PFSK-1 (cell line): ENCODE measurements around the gene PRKAG2.

Source experiments
- FOXP2 ChIP-seq: optimal IDR thresholded peaks from 2 replicates; pipeline ENCODE3; 2011; ENCODE audit warnings: borderline replicate concordance, control low read depth, inconsistent platforms; ENCODE audit not compliant: insufficient read depth; ENCODE audit errors: extremely low read length, extremely low read depth
- POLR2AphosphoS5 ChIP-seq: IDR thresholded peaks from 2 replicates; pipeline ENCODE4 v1.6.1; 2012; ENCODE audit warnings: low read depth, mild to moderate bottlenecking, control low read depth, low read length, moderate library complexity
- SIN3A ChIP-seq: IDR thresholded peaks from 2 replicates; pipeline ENCODE4 v1.6.1; 2012; ENCODE audit warnings: mild to moderate bottlenecking, low read length, moderate library complexity, borderline replicate concordance; ENCODE audit not compliant: insufficient read depth
- TAF1 ChIP-seq: IDR thresholded peaks from 2 replicates; pipeline ENCODE4 v1.6.1; 2012; ENCODE audit warnings: low read length, control low read depth, borderline replicate concordance; ENCODE audit not compliant: insufficient read depth
- TF ChIP-seq, protein P1 (sequence below), 2 experiments: IDR thresholded peaks; 2 replicates each; pipeline versions ENCODE4 v1.6.1 to v1.8.0; 2011 to 2012; ENCODE audit warnings: low read depth in 2 of 2, low read length in 2 of 2, control low read depth in 1 of 2, inconsistent platforms in 1 of 2, mild to moderate bottlenecking in 1 of 2, moderate library complexity in 1 of 2; ENCODE audit not compliant: insufficient read depth in 1 of 2

DNA sequence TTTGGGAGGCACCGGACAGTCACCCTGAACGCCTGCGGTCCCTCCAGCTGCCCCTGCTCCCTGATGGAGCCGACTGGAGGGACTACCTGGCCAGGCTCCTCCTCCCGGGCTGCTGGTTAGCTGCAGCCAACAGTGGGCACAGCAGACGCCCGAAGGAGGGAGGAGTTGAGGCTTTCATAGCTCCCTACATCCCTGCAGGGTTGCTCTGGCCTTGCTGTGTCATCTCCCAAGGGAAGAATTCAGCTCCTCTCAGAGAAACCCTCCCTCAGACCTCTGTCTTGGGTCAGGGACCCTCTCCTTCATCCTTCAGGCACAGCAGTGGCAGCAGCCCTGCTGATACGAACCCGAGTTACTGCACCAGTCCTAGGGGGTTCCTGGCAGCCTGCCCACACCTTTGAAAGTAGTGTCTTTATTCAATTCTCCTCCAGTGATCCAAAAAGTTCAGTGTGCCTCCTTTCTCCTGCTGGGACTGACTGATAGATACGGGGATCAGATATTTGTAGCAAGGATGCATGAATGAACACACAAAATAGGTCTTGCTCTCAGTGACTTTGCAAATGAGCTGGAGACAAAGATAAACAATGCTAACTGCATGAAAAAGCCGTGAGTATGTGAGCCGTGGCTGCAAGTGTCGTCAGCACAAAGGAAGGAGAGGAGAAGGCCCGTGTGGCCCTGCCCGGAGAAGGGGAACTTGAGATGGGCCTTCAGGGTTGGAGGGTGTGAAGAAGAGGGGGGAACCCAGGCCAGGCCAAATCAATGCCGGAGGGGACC is 136.6 kb downstream of the PRKAG2 start:
- TF ChIP-seq POLR2AphosphoS5, result no peak
- TF ChIP-seq TAF1, result no peak
- TF ChIP-seq, protein P1, sequence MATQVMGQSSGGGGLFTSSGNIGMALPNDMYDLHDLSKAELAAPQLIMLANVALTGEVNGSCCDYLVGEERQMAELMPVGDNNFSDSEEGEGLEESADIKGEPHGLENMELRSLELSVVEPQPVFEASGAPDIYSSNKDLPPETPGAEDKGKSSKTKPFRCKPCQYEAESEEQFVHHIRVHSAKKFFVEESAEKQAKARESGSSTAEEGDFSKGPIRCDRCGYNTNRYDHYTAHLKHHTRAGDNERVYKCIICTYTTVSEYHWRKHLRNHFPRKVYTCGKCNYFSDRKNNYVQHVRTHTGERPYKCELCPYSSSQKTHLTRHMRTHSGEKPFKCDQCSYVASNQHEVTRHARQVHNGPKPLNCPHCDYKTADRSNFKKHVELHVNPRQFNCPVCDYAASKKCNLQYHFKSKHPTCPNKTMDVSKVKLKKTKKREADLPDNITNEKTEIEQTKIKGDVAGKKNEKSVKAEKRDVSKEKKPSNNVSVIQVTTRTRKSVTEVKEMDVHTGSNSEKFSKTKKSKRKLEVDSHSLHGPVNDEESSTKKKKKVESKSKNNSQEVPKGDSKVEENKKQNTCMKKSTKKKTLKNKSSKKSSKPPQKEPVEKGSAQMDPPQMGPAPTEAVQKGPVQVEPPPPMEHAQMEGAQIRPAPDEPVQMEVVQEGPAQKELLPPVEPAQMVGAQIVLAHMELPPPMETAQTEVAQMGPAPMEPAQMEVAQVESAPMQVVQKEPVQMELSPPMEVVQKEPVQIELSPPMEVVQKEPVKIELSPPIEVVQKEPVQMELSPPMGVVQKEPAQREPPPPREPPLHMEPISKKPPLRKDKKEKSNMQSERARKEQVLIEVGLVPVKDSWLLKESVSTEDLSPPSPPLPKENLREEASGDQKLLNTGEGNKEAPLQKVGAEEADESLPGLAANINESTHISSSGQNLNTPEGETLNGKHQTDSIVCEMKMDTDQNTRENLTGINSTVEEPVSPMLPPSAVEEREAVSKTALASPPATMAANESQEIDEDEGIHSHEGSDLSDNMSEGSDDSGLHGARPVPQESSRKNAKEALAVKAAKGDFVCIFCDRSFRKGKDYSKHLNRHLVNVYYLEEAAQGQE (IDR thresholded peaks at IDR 0.05; ENCODE audit: insufficient read depth in 1 of 2, low read depth in 2 of 2, low read length in 2 of 2), result no peak
- no peak for TF ChIP-seq SIN3A
- TF ChIP-seq FOXP2, result no peak
